Right lobe of liver (tissue), 4 donors: ENCODE measurements around the gene ACTBL2.

ENCODE experiments used
- CTCF ChIP-seq, 4 donors: fragments of 200-600 bp in 3 of 4; fragments of 450-650 bp in 1 of 4; IDR thresholded peaks; one replicate each; pipeline versions ENCODE4 v1.5.1 to v1.8.0; 2016 to 2022; ENCODE audit warnings: antibody characterized with exemption in 4 of 4, mild to moderate bottlenecking in 2 of 4
- POLR2A ChIP-seq: fragments of 450-650 bp; IDR thresholded peaks from one replicate; pipeline ENCODE4 v1.6.1; 2017; ENCODE audit warnings: antibody characterized with exemption, mild to moderate bottlenecking
- donor health status: DM: no; HTN: no; CAD: no.
- donor health status: DM: no; HTN: no; CAD: no.
- donor health status: DM: no; HTN: yes; CAD: no.

GRCh38 chr5:57450991-57451876 lies 31.4 kb downstream of the ACTBL2 start:
- no peak for TF ChIP-seq CTCF (IDR thresholded peaks at IDR 0.05)
- no peak for TF ChIP-seq POLR2A
